HCT116 (cell line): ENCODE data around the gene ARL13B. TPM values are rescaled to one million over a fixed set of nuclear protein-coding genes. Genes with fewer than 3 reads are reported as not detected.

Source experiments
- ATAC-seq: fragments of 200-7000 bp; cut with Tn5 transposase; 2 replicates; pipeline ENCODE4 v1.9.1; 2020; ENCODE audit warnings: mild to moderate bottlenecking, moderate library complexity
- BruUV-seq: library from RNA; stranded (reverse); fragments of 400-500 nt; replicated peaks from 2 replicates; lab custom pipeline; 2021; lab: Mats Ljungman, UMichigan
- CTCF ChIA-PET: fragments of 300-600 bp; sonication (Branson Sonifier 250); formaldehyde crosslinking; loops from one replicate; lab custom pipeline; 2021; ENCODE audit warnings: antibody characterized with exemption; lab: Charles Lee
- POLR2A ChIA-PET: fragments of 300-600, 350-600 bp; sonication (Branson Sonifier 250); formaldehyde crosslinking; loops from one replicate; lab custom pipeline; 2021; ENCODE audit warnings: antibody characterized with exemption; lab: Charles Lee
- RAD21 ChIA-PET, 2 experiments: fragments of 300-600 bp; sonication (Branson Sonifier 250); formaldehyde crosslinking; loops; one replicate each; lab custom pipeline; 2023; ENCODE audit warnings: low total read pairs in 2 of 2; ENCODE audit not compliant: uncharacterized antibody in 2 of 2, unreplicated experiment in 2 of 2, low non-redundant PET in 1 of 2; lab: Charles Lee
- DNase-seq: peaks from one replicate; pipeline ENCODE4 v3.0.0-alpha.2; 2010; ENCODE audit warnings: low read depth, low spot score
- H2AFZ ChIP-seq: fragments of 200-600 bp; shearing (Covaris generic), sonication (generic); 2 replicates; pipeline ENCODE4 v1.6.1; 2017; ENCODE audit warnings: low read depth, mixed run types, mixed read lengths, antibody characterized with exemption, low read length; ENCODE audit not compliant: poor library complexity, severe bottlenecking
- H3K27ac ChIP-seq: 2 replicates; pipeline ENCODE4 v1.5.1; 2012; ENCODE audit warnings: low read depth, low read length
- H3K27me3 ChIP-seq: fragments of 200-600 bp; sonication (generic); 2 replicates; pipeline ENCODE4 v1.6.1; 2016; ENCODE audit warnings: mixed run types, low read length, mixed read lengths; ENCODE audit not compliant: insufficient read depth
- H3K36me3 ChIP-seq, 2 experiments: fragments of 200-500 bp in 1 of 2; fragments of 200-600 bp in 1 of 2; sonication (Bioruptor generic) in 1 of 2; sonication (generic) in 1 of 2; 2 replicates each; pipeline versions ENCODE4 v1.5.1 to v1.6.1; 2014 to 2016; ENCODE audit warnings: low read length in 2 of 2, inconsistent platforms in 1 of 2, mixed read lengths in 1 of 2, mixed run types in 1 of 2; ENCODE audit not compliant: insufficient read depth in 2 of 2, control insufficient read depth in 1 of 2
- H3K4me1 ChIP-seq, 2 experiments: fragments of 200-600 bp in 1 of 2; sonication (generic) in 1 of 2; 2 replicates each; pipeline versions ENCODE4 v1.5.1 to v1.6.1; 2012 to 2017; ENCODE audit warnings: low read length in 2 of 2, inconsistent platforms in 1 of 2, mild to moderate bottlenecking in 1 of 2, mixed read lengths in 1 of 2, mixed run types in 1 of 2, moderate library complexity in 1 of 2; ENCODE audit not compliant: insufficient read depth in 2 of 2, control insufficient read depth in 1 of 2
- H3K4me2 ChIP-seq: fragments of 200-600 bp; sonication (generic); 2 replicates; pipeline ENCODE4 v1.6.1; 2017; ENCODE audit warnings: mixed run types, low read length, mixed read lengths
- H3K4me3 ChIP-seq, 2 experiments: fragments of 200-600 bp in 1 of 2; sonication (generic) in 1 of 2; replicated peaks in 1 of 2; 2 replicates each; pipeline ENCODE4 v1.5.1; 2011 to 2016; ENCODE audit warnings: low read length in 2 of 2, control low read depth in 1 of 2, low read depth in 1 of 2, mild to moderate bottlenecking in 1 of 2, mixed read lengths in 1 of 2, mixed run types in 1 of 2
- H3K79me2 ChIP-seq: fragments of 200-600 bp; sonication (generic); 2 replicates; pipeline ENCODE4 v1.6.1; 2017; ENCODE audit warnings: mild to moderate bottlenecking, mixed run types, low read length, moderate library complexity, mixed read lengths; ENCODE audit not compliant: insufficient read depth
- H3K9ac ChIP-seq: fragments of 200-600 bp; sonication (generic); 2 replicates; pipeline ENCODE4 v1.6.1; 2016; ENCODE audit warnings: low read length, mixed read lengths
- H3K9me2 ChIP-seq: fragments of 200-600 bp; sonication (generic), shearing (Covaris generic); 2 replicates; pipeline ENCODE4 v1.6.1; 2017; ENCODE audit warnings: mixed run types, mild to moderate bottlenecking, moderate library complexity; ENCODE audit not compliant: insufficient read depth
- H3K9me3 ChIP-seq, 2 experiments: fragments of 200-500 bp in 1 of 2; fragments of 200-600 bp in 1 of 2; sonication (Bioruptor generic) in 1 of 2; sonication (generic) in 1 of 2; 2 replicates each; pipeline ENCODE4 v1.6.1; 2014 to 2017; ENCODE audit warnings: low read length in 2 of 2, mixed read lengths in 2 of 2, inconsistent platforms in 1 of 2, low read depth in 1 of 2, mild to moderate bottlenecking in 1 of 2, mixed run types in 1 of 2, moderate library complexity in 1 of 2; ENCODE audit not compliant: control insufficient read depth in 1 of 2, insufficient read depth in 1 of 2
- H4K20me1 ChIP-seq: fragments of 200-600 bp; sonication (generic), shearing (Covaris generic); 2 replicates; pipeline ENCODE4 v1.6.1; 2017; ENCODE audit warnings: mixed run types, mild to moderate bottlenecking, moderate library complexity; ENCODE audit not compliant: insufficient read depth
- CBX3 ChIP-seq: IDR thresholded peaks from 2 replicates; pipeline ENCODE4 v1.6.1; 2012; ENCODE audit warnings: low read depth
- CEBPB ChIP-seq: IDR thresholded peaks from 2 replicates; pipeline ENCODE4 v1.6.1; 2012; ENCODE audit warnings: low read depth
- EZH2 ChIP-seq: fragments of 200-600 bp; sonication (generic); IDR thresholded peaks from 2 replicates; pipeline ENCODE4 v1.6.1; 2017; ENCODE audit warnings: antibody characterized with exemption, mixed run types
- EZH2phosphoT487 ChIP-seq: fragments of 200-600 bp; IDR thresholded peaks from 2 replicates; pipeline ENCODE4 v1.6.1; 2018; ENCODE audit warnings: antibody characterized with exemption, borderline replicate concordance
- JUND ChIP-seq: IDR thresholded peaks from 2 replicates; pipeline ENCODE4 v1.6.1; 2012
- POLR2A ChIP-seq: IDR thresholded peaks from 2 replicates; pipeline ENCODE4 v1.7.0; 2011; ENCODE audit warnings: borderline replicate concordance; ENCODE audit not compliant: insufficient read depth, insufficient read length; ENCODE audit errors: extremely low read depth
- POLR2AphosphoS5 ChIP-seq: IDR thresholded peaks from 2 replicates; pipeline ENCODE4 v1.6.1; 2011; ENCODE audit warnings: mild to moderate bottlenecking, low read depth, low read length, moderate library complexity
- SRF ChIP-seq: IDR thresholded peaks from 2 replicates; pipeline ENCODE4 v1.6.1; 2012; ENCODE audit warnings: low read depth
- TCF7L2 ChIP-seq: IDR thresholded peaks from 2 replicates; pipeline ENCODE4 v1.7.0; 2011; ENCODE audit warnings: borderline replicate concordance, inconsistent platforms; ENCODE audit not compliant: insufficient read depth, insufficient read length; ENCODE audit errors: extremely low read depth
- ZFX ChIP-seq: fragments of 450-650 bp; IDR thresholded peaks from 2 replicates; pipeline ENCODE4 v1.6.1; 2017
- intact Hi-C: fragments of 100-400 bp; cut with micrococcal nuclease; formaldehyde crosslinking; loops from 2 replicates; pipeline ENCODE4 v1.10.0; 2022
- total RNA-seq: library from RNA; stranded (reverse); gene quantifications from one replicate; pipeline ENCODE4 v1.2.1, GENCODE V29; 2021; ENCODE audit not compliant: unreplicated experiment
- TF ChIP-seq, protein P1 (sequence below), 3 experiments: fragments of 200-600 bp in 1 of 3; sonication (generic) in 1 of 3; IDR thresholded peaks in 2 of 3; conservative IDR thresholded peaks in 1 of 3; 2 replicates each; pipeline ENCODE4 v1.5.1; 2012 to 2017; ENCODE audit warnings: low read depth in 2 of 3, low read length in 2 of 3, antibody characterized with exemption in 1 of 3, borderline replicate concordance in 1 of 3, control low read depth in 1 of 3, mild to moderate bottlenecking in 1 of 3, mixed read lengths in 1 of 3, mixed run types in 1 of 3, moderate library complexity in 1 of 3; ENCODE audit not compliant: insufficient read depth in 1 of 3
- TF ChIP-seq, protein P2 (sequence below): IDR thresholded peaks from 2 replicates; pipeline ENCODE4 v1.6.1; 2012

Gene ARL13B
- total RNA-seq, 1 experiment from 2014 or later: 8.2 TPM

DNA sequence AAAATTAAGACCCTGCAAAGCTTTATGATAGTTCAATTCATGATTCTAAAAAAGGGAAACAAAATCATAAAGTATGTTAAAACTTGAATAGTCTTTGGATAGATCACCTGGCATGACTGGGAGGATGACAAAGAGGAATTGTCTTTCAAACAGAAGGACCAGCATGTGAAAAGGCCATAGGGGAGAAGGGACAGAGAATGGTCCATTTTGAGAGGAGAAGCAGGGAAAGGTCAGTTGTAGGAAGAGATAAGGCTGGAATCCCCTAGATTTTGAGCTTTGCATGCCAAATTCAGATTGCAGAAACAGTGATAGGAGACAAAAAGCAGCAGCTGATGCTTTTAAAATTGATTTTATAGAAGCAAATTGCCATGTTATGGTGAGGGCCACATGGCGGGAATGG lies 18.9 kb upstream of the ARL13B start:
- no peak overlapping the region for H3K4me2 ChIP-seq
- H3K9ac ChIP-seq: no peak overlapping the region
- H4K20me1 ChIP-seq: no peaks in the 10 kb centered on the region
- ChIA-PET POLR2A (interaction anchor here (1.8 kb wide), 1 partner anchor 12 kb away, joined by 4 read pairs; the partner anchor contains the start of gene PROS1), CTCF (no interaction called here), RAD21 (no interaction called here)
- no peaks in the 10 kb centered on the region for H3K9me2 ChIP-seq
- no peak overlapping the region for H2AFZ ChIP-seq
- intact Hi-C loops: no loop called here
- no peak for TF ChIP-seq POLR2AphosphoS5
- TF ChIP-seq, protein P1, sequence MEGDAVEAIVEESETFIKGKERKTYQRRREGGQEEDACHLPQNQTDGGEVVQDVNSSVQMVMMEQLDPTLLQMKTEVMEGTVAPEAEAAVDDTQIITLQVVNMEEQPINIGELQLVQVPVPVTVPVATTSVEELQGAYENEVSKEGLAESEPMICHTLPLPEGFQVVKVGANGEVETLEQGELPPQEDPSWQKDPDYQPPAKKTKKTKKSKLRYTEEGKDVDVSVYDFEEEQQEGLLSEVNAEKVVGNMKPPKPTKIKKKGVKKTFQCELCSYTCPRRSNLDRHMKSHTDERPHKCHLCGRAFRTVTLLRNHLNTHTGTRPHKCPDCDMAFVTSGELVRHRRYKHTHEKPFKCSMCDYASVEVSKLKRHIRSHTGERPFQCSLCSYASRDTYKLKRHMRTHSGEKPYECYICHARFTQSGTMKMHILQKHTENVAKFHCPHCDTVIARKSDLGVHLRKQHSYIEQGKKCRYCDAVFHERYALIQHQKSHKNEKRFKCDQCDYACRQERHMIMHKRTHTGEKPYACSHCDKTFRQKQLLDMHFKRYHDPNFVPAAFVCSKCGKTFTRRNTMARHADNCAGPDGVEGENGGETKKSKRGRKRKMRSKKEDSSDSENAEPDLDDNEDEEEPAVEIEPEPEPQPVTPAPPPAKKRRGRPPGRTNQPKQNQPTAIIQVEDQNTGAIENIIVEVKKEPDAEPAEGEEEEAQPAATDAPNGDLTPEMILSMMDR (IDR thresholded peaks at IDR 0.05 in 2 of 3, conservative IDR thresholded peaks at IDR 0.05 in 1 of 3; ENCODE audit: borderline replicate concordance in 1 of 3, insufficient read depth in 1 of 3, low read depth in 2 of 3, low read length in 2 of 3): no peak
- no peaks in the 10 kb centered on the region for H3K79me2 ChIP-seq
- no peak overlapping the region for H3K4me3 ChIP-seq
- H3K36me3 ChIP-seq: no peaks in the 10 kb centered on the region
- no TSS peak for BruUV-seq
- no peaks in the 10 kb centered on the region for H3K9me3 ChIP-seq
- DNase-seq (no peak), ATAC-seq (no peak)
- H3K27ac ChIP-seq: no peak overlapping the region
- no peaks in the 10 kb centered on the region for H3K27me3 ChIP-seq
- H3K4me1 ChIP-seq: no peaks in the 10 kb centered on the region

DNA sequence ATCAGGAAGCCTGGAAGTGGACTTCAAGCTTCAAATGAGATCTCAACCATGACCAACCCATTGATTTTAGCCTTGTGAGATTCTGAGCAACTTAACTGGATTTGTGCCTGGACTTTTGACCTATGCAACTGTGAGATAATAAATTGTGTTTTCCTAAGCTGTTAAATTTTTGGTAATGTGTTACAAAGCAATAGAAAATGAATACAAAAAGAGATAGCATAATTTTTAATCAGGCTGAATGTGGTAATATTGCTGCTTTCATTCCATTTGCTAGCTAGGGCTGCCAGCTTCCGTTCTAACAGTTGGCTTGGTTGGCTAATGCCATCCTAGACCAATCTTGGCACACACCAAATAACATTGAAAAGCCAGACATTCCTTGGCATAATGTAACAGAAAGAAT lies 18.5 kb upstream of the ARL13B start:
- H3K4me3 ChIP-seq: no peak overlapping the region
- H3K27me3 ChIP-seq: no peaks in the 10 kb centered on the region
- intact Hi-C loops: no loop called here
- ATAC-seq: no peak
- no peaks in the 10 kb centered on the region for H4K20me1 ChIP-seq
- no TSS peak for BruUV-seq
- no peaks in the 10 kb centered on the region for H3K9me2 ChIP-seq
- no peak overlapping the region for H3K4me2 ChIP-seq
- H3K4me1 ChIP-seq: no peaks in the 10 kb centered on the region
- RAD21 ChIA-PET: no interaction called here
- H2AFZ ChIP-seq: no peak overlapping the region
- H3K36me3 ChIP-seq: no peaks in the 10 kb centered on the region
- POLR2A ChIA-PET: interaction anchor here (1.8 kb wide), 1 partner anchor 12 kb away, joined by 4 read pairs; the partner anchor contains the start of gene PROS1
- no peak overlapping the region for H3K9ac ChIP-seq
- CTCF ChIA-PET: no interaction called here
- no peaks in the 10 kb centered on the region for H3K79me2 ChIP-seq
- no peak for DNase-seq
- no peaks in the 10 kb centered on the region for H3K9me3 ChIP-seq
- H3K27ac ChIP-seq: no peak overlapping the region
- TF ChIP-seq TCF7L2 (no peak), CBX3 (no peak), EZH2phosphoT487 (no peak), EZH2 (no peak), CEBPB (no peak), ZFX (no peak), POLR2A (no peak), SRF (no peak), POLR2AphosphoS5 (no peak), JUND (no peak)
- TF ChIP-seq, protein P1 (IDR thresholded peaks at IDR 0.05 in 2 of 3, conservative IDR thresholded peaks at IDR 0.05 in 1 of 3; ENCODE audit: borderline replicate concordance in 1 of 3, insufficient read depth in 1 of 3, low read depth in 2 of 3, low read length in 2 of 3): no peak
- TF ChIP-seq, protein P2, sequence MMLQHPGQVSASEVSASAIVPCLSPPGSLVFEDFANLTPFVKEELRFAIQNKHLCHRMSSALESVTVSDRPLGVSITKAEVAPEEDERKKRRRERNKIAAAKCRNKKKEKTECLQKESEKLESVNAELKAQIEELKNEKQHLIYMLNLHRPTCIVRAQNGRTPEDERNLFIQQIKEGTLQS: no peak
